GM19035 (cell line): ENCODE results near the gene SAXO2.
"Not testable (repeated sequence)": the region's sequence is repeated elsewhere in the genome, so short reads cannot be mapped to it uniquely, and the experiment has no call there.

Source experiments
- ATAC-seq: cut with Tn5 transposase; IDR thresholded peaks from one replicate; pipeline ENCODE4 v1.9.1; 2021; ENCODE audit not compliant: unreplicated experiment

The SAXO2 gene

GRCh38 chr15:82262422-82263026, at the start of gene SAXO2, which contains the start of gene EFL1:
SAXO2 (plus strand) TSS chr15:82262818; CDS start chr15:82262880, 62 bp downstream.
EFL1 (minus strand) TSS chr15:82262734; CDS start chr15:82261778, 956 bp downstream.
- peak; percentile 95 for ATAC-seq

DNA sequence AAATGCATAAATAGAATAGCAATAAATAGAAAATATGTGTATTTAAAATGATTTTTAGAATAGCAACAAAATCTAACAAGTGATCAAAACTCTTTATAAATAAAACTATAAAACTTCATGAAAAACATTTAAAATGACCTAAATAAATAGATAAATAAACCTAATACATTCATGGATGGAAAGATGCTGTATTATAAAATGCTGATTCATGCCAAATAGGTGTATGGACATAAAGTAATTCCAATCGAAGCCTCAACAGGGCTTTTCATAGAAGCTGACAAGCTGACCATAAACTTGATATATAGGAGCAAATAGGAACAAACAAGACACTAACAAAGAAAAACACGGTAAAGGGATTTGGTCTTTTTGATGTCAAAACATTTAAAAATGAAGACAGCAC, 46.5 kb upstream of the SAXO2 start:
- ATAC-seq = not testable (repeated sequence)

GRCh38 chr15:82221535-82221934, 41.1 kb upstream of the SAXO2 start:
- ATAC-seq = peak; percentile 63

GRCh38 chr15:82228750-82229149, 33.9 kb upstream of the SAXO2 start:
- no peak for ATAC-seq

GRCh38 chr15:82231233-82231632, 31.4 kb upstream of the SAXO2 start:
- no peak for ATAC-seq

DNA sequence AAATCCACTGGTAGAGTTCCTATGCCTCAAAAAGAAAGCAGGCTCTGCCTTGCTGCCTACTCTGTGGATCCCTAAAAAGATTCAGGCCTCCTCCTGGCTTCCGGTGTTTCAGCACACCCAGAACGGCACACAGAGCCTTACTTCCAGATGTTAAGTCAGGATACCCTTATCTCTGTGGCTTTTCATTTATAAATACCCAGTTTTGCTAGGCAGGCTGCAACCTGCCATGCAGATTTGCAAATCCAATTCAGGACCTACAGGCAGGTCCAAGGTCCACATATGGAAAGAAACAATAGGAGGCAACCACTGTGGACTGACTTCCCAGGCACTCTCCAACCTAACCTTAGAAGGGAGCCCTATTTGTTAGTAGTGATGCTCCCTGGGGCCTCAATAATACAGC, 30.8 kb upstream of the SAXO2 start:
- no peak for ATAC-seq

DNA sequence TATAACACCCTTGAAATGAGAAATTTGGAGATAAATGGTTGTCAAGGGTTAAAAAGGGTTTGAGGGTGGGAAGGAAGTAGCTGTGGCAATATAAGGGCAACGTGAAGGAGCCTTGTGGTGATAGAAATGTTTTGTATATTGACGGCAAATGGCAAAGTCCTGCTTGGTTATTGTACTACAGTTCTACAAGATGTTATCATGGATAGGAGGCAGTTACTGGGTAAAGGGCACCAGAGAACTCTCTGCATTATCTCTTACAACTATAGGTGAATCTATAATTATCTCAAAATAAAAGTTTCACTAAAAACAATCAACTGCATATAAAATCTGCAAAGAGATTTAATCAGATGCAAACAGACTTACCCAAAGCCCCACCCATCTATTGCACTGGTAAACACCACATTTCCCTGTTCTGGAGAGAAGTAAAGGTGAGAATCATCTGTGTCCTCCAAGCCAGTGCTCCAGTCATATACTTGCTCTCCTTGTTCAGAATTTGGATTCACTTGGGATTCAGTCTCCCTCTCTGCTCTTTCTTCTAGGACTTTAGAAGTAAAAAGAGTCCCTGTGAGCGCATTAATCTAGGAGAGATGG, 24.6 kb upstream of the SAXO2 start:
- not testable (repeated sequence) for ATAC-seq

DNA sequence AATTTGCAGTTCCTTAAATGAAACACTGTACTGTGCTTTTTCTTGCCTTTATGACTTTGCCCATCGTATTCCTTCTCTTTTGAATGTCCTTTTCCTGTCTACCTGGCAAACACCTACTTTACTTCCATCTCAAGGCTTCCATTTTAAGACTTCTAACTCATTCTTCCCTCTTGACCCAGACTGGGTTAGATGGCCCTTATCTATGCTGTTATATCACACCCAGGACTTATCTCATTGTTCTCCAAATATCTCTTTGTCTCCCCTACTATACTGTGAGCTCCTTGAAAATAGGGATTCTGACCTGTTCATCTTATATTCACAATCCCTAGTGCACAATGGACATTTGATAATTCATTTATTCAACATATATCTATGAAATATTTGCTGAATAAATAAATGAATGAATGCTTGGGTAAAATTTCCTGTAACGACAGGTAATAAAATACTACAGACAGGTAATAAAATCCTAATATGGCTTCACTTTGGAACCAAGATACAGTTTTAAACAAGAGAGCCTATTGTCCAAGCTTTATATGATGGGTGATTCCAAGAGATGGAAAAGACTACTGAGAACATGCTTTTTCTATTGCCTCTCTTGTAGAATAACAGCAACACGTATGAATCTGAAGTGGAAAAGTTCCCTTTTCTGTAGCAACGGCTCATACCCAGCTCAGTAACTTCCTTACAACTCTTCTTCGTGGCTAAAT, 22.8 kb upstream of the SAXO2 start:
- ATAC-seq = no peak

- not testable (repeated sequence) for ATAC-seq
Observed at GRCh38 chr15:82241836-82242499, 20.6 kb upstream of the SAXO2 start.

DNA sequence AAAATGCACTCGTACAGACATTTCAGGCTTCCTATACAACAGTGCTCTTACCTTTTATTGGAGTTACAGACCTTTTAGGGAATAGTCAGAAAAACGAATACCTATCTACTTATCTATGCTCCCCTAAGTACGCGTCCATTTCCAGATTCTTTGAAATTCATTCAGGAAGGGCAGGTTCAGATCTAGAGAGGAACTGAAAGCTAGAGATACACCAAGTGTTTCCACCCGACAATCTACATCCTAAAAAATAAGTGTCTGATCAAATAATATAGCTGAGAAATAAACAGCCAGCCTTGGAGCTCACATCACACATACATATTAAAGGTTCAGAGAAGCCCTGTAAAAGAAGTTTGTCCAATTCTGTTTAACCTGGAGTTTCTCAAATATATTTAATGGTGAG, 19.0 kb upstream of the SAXO2 start:
- ATAC-seq = not testable (repeated sequence)

DNA sequence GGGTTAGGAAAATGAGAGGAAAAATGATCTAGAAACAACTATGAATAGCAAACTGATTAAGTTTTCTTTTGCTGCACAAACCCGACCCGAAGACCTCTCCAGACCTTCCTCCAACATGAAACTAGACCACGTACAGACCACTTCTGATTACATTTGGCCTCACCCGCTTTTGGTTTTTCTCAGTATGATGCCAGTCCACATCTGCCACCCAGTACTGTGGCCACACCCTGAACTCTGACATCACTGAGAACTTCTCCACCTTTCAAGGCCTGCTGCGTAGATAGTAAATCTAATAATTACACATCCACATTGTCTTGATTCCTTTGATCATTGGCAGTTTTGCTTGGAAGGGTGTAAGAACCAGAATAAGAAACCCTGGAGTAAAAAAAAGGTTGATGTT, 16.7 kb upstream of the SAXO2 start:
- not testable (repeated sequence) for ATAC-seq

GRCh38 chr15:82248261-82248660, 14.4 kb upstream of the SAXO2 start:
- ATAC-seq = not testable (repeated sequence)

GRCh38 chr15:82261566-82262421, 824 bp upstream of the SAXO2 start:
- peak; percentile 26 for ATAC-seq

DNA sequence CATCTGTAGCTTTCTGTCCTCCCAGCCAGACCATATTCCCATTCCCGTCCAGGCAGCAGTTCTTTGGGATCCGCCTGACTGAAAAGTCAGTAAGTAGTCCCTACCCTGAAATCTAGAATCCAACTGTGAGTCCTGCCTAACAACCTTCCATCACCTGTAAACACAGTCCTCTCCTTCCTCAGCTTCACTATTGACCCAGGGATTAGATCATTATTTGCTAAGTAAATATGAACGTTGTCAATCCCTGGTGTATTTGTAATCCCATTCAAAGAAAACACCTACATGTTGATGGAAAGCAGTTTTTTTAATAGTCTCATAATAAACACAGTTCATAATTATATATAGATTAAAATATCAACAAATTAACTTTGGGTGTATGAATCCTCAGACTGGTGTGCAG, 732 bp downstream of the SAXO2 start:
- ATAC-seq = no peak

DNA sequence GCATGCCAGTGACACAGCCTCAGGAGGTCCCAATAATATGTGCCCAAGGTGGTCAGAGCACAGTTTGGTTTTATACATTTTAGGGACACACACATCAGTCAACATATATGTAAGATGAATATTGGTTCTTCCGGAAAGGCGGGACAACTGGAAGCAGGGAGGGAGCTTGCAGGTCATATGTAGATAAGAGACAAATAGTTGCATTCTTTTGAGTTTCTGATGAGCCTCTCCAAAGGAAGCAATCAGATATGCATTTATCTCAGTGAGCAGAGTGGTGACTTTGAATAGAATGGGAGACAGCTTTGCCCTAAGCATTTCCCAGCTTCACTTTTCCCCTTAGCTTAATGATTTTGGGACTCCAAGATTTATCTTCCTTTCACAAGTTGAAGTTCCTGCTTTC, 4.5 kb downstream of the SAXO2 start:
- ATAC-seq = not testable (repeated sequence)

DNA sequence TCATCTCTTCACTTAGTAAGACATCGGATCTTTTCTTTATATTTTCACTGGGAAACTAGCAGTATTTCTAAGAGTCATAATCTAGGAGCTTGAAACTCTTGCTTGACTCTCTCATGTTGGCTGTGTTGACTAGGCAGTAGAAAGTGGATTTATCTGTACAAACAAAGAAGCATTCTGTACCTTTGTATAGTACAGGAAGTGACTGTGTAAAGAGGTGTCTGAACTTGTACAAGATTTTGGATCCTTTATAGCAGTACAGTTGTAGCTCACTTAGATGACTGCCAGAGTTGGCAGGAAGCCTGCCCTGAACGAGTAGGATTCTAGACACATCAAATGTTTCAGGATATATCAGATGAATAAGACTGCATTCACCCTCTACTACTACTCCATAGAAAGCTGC, 5.8 kb downstream of the SAXO2 start:
- not testable (repeated sequence) for ATAC-seq

DNA sequence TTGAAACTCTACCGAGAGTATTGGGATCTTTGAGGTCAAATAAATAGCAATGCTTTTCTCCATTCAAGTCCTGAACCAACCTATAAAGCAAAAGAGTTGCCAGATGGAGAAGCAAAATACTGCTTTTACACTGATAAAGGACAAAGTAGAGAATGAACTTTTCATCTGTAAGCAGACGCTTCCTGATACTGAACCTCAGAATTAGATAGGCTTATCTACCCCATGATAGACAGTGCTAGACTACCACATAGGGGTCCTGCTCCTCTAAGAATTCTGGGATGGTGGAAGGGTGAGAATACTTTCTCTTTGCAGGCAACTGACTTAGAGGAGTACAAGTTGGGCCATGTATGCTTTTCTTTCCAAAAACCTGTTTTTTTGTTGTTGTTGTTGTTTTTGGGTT, 9.5 kb downstream of the SAXO2 start:
- no peak for ATAC-seq

GRCh38 chr15:82275410-82275809, 12.8 kb downstream of the SAXO2 start:
- no peak for ATAC-seq

GRCh38 chr15:82281276-82281675, 18.7 kb downstream of the SAXO2 start:
- ATAC-seq = not testable (repeated sequence)

GRCh38 chr15:82282386-82282785, 19.8 kb downstream of the SAXO2 start:
- not testable (repeated sequence) for ATAC-seq

DNA sequence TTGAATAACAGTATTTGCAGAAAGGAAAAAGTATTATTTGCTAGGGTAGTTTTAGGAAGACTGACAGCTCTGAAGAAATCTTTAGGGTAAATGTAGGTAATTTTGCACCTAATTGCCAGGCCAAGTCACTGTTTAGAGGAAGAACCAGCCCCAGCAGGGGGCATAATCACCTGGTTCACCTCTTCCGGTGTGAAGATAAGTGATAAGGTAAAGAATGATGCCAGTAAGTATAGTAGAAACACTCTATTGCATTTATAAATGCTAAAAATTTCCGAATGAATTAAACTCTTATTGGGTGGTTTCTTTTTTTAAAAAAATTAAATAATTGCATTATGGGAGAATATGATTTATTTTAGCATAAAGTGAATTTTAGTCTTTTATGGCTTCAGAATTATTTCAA, 21.8 kb downstream of the SAXO2 start:
- ATAC-seq = not testable (repeated sequence)
